ENCODE measurements around the gene PHF2.

GRCh38 chr9:93598647-93599241, 22.4 kb downstream of the PHF2 start:
- TF ChIP-seq CTCF (IDR thresholded peaks at IDR 0.05) (no peak), EZH2 (IDR thresholded peaks at IDR 0.05; ENCODE audit: borderline replicate concordance, insufficient read depth, low read depth, low read length, poor library complexity, severe bottlenecking) (no peak)
